ENCODE data around the gene TFAP2D. TPM values are rescaled to one million over a fixed set of nuclear protein-coding genes. Genes with fewer than 3 reads are reported as not detected.

Gene TFAP2D
- total RNA-seq, 4 donors from 2014 or later: not detected

DNA sequence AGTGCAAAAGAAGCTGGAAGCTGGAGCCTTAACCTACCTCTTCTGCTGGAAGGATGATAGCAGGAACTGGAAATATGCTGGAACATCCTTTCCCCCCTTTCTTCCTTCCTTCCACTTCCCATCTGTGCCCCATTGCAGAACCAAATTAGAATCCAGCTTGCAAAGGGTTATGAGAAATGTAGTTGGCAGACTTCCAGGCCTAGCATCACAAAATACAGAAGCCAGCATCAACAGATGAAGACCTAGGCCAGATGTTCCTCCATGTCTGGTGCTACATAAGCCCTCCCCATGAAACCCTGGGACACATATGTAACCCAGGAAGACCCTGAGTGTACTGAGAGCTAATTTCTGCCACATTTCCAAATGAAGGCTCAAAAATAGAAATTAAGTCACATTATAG lies 65.4 kb downstream of the TFAP2D start:
- no peaks in the 10 kb centered on the region for H3K36me3 ChIP-seq
- no peak for DNase-seq
- H3K4me3 ChIP-seq: no peak overlapping the region
- no peaks in the 10 kb centered on the region for H3K9me3 ChIP-seq
- H3K27me3 ChIP-seq: no peaks in the 10 kb centered on the region
- TF ChIP-seq POLR2A (IDR thresholded peaks at IDR 0.05): no peak
- TF ChIP-seq, protein P1, sequence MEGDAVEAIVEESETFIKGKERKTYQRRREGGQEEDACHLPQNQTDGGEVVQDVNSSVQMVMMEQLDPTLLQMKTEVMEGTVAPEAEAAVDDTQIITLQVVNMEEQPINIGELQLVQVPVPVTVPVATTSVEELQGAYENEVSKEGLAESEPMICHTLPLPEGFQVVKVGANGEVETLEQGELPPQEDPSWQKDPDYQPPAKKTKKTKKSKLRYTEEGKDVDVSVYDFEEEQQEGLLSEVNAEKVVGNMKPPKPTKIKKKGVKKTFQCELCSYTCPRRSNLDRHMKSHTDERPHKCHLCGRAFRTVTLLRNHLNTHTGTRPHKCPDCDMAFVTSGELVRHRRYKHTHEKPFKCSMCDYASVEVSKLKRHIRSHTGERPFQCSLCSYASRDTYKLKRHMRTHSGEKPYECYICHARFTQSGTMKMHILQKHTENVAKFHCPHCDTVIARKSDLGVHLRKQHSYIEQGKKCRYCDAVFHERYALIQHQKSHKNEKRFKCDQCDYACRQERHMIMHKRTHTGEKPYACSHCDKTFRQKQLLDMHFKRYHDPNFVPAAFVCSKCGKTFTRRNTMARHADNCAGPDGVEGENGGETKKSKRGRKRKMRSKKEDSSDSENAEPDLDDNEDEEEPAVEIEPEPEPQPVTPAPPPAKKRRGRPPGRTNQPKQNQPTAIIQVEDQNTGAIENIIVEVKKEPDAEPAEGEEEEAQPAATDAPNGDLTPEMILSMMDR (IDR thresholded peaks at IDR 0.05): no peak
- intact Hi-C loops (cut with DNase I): no loop called here
- no peaks in the 10 kb centered on the region for H3K4me1 ChIP-seq
- no peak overlapping the region for H3K27ac ChIP-seq

DNA sequence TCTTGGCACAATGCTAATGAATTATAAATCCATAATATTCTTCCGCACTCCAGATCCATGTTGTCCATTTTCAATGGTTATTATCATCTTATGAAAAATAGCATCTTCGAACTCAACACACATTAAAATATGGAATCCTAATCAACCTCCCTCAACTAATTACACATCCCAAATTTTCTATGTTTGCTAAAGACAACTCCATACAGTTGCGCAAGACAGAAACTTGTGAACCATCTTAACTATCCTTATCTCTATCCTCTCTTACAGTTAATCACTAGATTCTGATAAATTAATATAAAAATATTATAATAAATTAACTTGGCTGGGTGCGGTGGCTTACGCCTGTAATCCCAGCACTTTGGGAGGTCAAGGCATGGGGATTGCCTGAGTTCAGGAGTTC lies 67.1 kb downstream of the TFAP2D start:
- intact Hi-C loops (cut with DNase I): no loop called here
- TF ChIP-seq POLR2A (IDR thresholded peaks at IDR 0.05): no peak
- TF ChIP-seq, protein P1 (IDR thresholded peaks at IDR 0.05): no peak
- H3K27me3 ChIP-seq: no peaks in the 10 kb centered on the region
- H3K4me1 ChIP-seq: no peaks in the 10 kb centered on the region
- no peak overlapping the region for H3K4me3 ChIP-seq
- WGBS, 2 donors: 89 to 96% methylated on average over 5 of the region's 5 CpGs
- no peaks in the 10 kb centered on the region for H3K36me3 ChIP-seq
- H3K9me3 ChIP-seq: no peaks in the 10 kb centered on the region
- H3K27ac ChIP-seq: no peak overlapping the region
- DNase-seq: no peak

DNA sequence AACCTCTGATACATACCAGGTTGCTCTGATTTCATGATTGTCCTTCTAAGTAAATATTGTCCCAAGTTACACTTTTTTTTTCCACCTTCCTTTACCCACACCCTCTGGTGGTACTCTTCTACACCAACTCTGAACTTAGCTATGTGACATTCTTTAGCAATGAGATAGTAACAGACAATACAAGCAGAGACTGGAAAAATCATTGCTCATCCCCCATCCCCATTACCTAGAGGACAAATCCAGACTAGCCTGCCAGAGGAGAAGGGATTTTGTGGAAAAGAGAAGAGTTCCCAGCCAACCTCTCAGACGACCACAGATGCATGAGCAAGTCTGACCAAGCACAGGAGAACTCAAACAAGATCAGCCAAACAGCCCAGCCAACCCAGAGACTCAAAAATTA lies 72.6 kb downstream of the TFAP2D start:
- Histone ChIP-seq H3K27ac (no peak overlapping the region), H3K4me3 (no peak overlapping the region), H3K27me3 (no peaks in the 10 kb centered on the region), H3K36me3 (no peaks in the 10 kb centered on the region), H3K4me1 (no peaks in the 10 kb centered on the region), H3K9me3 (no peaks in the 10 kb centered on the region)
- intact Hi-C loops (cut with DNase I): no loop called here
- 14 to 19% methylated on average over 1 of the region's 1 CpG for WGBS, 2 donors
- TF ChIP-seq, protein P1 (IDR thresholded peaks at IDR 0.05): no peak
- no peak for TF ChIP-seq POLR2A (IDR thresholded peaks at IDR 0.05)
- no peak for DNase-seq

DNA sequence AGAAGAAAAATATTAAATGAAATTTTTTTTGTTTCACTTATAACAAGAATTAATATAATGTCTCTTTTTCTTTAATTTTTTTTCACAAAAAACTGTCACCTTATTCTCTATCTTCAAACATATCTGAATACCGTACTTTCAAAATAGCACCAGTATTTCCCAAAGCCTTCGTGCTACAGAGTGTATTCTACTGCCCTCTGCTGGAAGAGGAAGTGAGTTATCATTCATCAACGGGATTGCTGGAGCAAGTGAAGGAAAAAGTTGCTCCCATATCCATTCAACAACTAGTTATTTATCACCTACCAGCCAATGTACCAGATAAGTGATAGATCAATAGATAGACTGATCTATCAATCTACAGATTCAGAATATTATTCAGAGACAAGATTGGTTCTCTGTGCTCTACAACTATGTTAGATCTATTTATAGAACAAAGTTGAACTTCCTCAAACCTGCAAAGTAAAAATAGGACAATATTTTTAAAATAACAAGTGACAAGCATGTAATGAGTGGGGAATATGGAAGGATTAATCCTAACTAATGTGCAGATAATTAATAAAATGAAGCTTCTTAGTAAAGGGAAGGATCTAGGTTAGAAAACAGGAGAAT lies 78.7 kb downstream of the TFAP2D start:
- H3K9me3 ChIP-seq: no peaks in the 10 kb centered on the region
- no peaks in the 10 kb centered on the region for H3K36me3 ChIP-seq
- no peak for DNase-seq
- TF ChIP-seq POLR2A (IDR thresholded peaks at IDR 0.05): no peak
- TF ChIP-seq, protein P1 (IDR thresholded peaks at IDR 0.05): peak in 5 of 6 experiments; percentile 35 to 60 (median 46)
- intact Hi-C loops (cut with DNase I): no loop called here
- H3K27ac ChIP-seq: no peak overlapping the region
- WGBS, 2 donors: 2 to 4% methylated on average over 3 of the region's 3 CpGs
- H3K4me3 ChIP-seq: no peak overlapping the region
- H3K4me1 ChIP-seq: no peaks in the 10 kb centered on the region
- peaks cover 0 to 3% (median 0%) of the 10 kb centered on the region in 4 donors for H3K27me3 ChIP-seq

DNA sequence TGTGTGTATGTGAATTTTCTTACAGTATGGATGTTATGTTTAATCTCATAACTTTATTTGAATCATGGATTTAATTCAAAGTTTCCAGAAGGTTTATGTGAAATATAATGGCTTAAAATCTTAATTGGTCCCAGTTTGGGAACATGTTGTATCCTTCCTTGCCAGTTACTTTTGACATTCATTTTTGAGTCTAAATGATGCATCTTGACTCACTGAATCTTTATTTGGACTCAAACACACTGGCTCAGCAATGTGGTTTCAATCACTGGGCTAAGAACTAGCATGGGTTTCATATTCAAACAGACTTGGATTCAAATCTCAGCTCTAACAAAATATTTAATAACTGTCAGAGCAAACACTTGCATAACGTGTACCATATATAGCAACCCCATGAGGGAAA lies 79.4 kb downstream of the TFAP2D start:
- no peak for DNase-seq

More for the DNA sequence above, 79.4 kb downstream of the TFAP2D start:
- no peaks in the 10 kb centered on the region for H3K4me1 ChIP-seq
- H3K27ac ChIP-seq: no peak overlapping the region
- H3K4me3 ChIP-seq: no peak overlapping the region
- H3K36me3 ChIP-seq: no peaks in the 10 kb centered on the region
- TF ChIP-seq, protein P1 (IDR thresholded peaks at IDR 0.05): no peak
- TF ChIP-seq POLR2A (IDR thresholded peaks at IDR 0.05): no peak
- H3K27me3 ChIP-seq: peaks cover 0 to 3% (median 0%) of the 10 kb centered on the region in 4 donors
- intact Hi-C loops (cut with DNase I): no loop called here
- H3K9me3 ChIP-seq: no peaks in the 10 kb centered on the region
- 50 to 59% methylated on average over 1 of the region's 1 CpG for WGBS, 2 donors
